Smooth muscle cell (in vitro differentiated cells): ENCODE measurements around the gene SLC22A14. TPM values are rescaled to one million over a fixed set of nuclear protein-coding genes. Genes with fewer than 3 reads are reported as not detected.
A peak's percentile ranks its signal among the peaks of the same experiment; 100 is the strongest.

ENCODE experiments used
- DNase-seq: peaks from one replicate; lab custom pipeline; 2025; ENCODE audit not compliant: unreplicated experiment; lab: John Stamatoyannopoulos, UW
- H2AFZ ChIP-seq: fragments of 200-600 bp; sonication (generic); 2 replicates; pipeline ENCODE4 v1.6.0; 2016; ENCODE audit warnings: antibody characterized with exemption, low read depth, mild to moderate bottlenecking
- H3F3A ChIP-seq: fragments of 200-600 bp; sonication (generic); 2 replicates; pipeline ENCODE4 v1.6.0; 2017; ENCODE audit warnings: antibody characterized with exemption, low read depth
- H3K27ac ChIP-seq: fragments of 200-600 bp; sonication (generic); 2 replicates; pipeline ENCODE4 v1.5.1; 2016; ENCODE audit warnings: low read depth, mild to moderate bottlenecking
- H3K27me3 ChIP-seq: fragments of 200-600 bp; sonication (generic); 2 replicates; pipeline ENCODE4 v1.6.1; 2016; ENCODE audit warnings: low read depth, mild to moderate bottlenecking
- H3K36me3 ChIP-seq: fragments of 200-600 bp; sonication (generic); 2 replicates; pipeline ENCODE4 v1.5.1; 2016; ENCODE audit warnings: low read depth
- H3K4me1 ChIP-seq: fragments of 200-600 bp; sonication (generic); 2 replicates; pipeline ENCODE4 v1.5.1; 2016; ENCODE audit warnings: low read depth
- H3K4me2 ChIP-seq: fragments of 200-600 bp; sonication (generic); 2 replicates; pipeline ENCODE4 v1.6.0; 2016; ENCODE audit warnings: mild to moderate bottlenecking
- H3K4me3 ChIP-seq: fragments of 200-600 bp; sonication (generic); 2 replicates; pipeline ENCODE4 v1.5.1; 2016; ENCODE audit warnings: mild to moderate bottlenecking
- H3K79me2 ChIP-seq: fragments of 200-600 bp; sonication (generic); 2 replicates; pipeline ENCODE4 v1.6.0; 2016; ENCODE audit warnings: low read depth, mild to moderate bottlenecking
- H3K9ac ChIP-seq: fragments of 200-600 bp; sonication (generic); 2 replicates; pipeline ENCODE4 v1.6.0; 2016; ENCODE audit warnings: low read depth
- H3K9me3 ChIP-seq: fragments of 200-600 bp; sonication (generic); replicated peaks from 2 replicates; pipeline ENCODE4 v1.5.1; 2016; ENCODE audit warnings: low read depth
- H4K20me1 ChIP-seq: fragments of 200-600 bp; sonication (generic); 2 replicates; pipeline ENCODE4 v1.6.0; 2016; ENCODE audit warnings: low read depth
- WGBS: methylation state at CpG from one replicate; pipeline ENCODE4 v1.1.7; 2016; ENCODE audit warnings: low lambda C conversion rate; 5-methylcytosine and 5-hydroxymethylcytosine counted together
- polyA plus RNA-seq: library from polyadenylated mRNA; unstranded; fragments of >200 nt; fragmentation: Nextera tagmentation; extraction: Ambion mirVana; gene quantifications from 2 replicates; pipeline ENCODE4 v1.2.1, GENCODE V29; 2016
- small RNA-seq: library from RNA; depleted of rRNA; stranded (forward); fragments of <200 nt; gene quantifications from one replicate; pipeline ENCODE3, GENCODE V24; 2014
- total RNA-seq: library from RNA; depleted of rRNA; stranded (reverse); fragments of >200 nt; gene quantifications from 2 replicates; pipeline ENCODE4 v1.2.3, GENCODE V29; 2014
- TF ChIP-seq, protein P1 (sequence below): fragments of 200-600 bp; sonication (generic); IDR thresholded peaks from 2 replicates; pipeline ENCODE4 v1.5.1; 2017; ENCODE audit warnings: borderline replicate concordance, mild to moderate bottlenecking, antibody characterized with exemption; ENCODE audit not compliant: insufficient read depth, poor library complexity, severe bottlenecking

The SLC22A14 gene
- total and polyA plus RNA-seq, 2 experiments from 2014 or later, result 0.09 to 0.66 TPM

DNA sequence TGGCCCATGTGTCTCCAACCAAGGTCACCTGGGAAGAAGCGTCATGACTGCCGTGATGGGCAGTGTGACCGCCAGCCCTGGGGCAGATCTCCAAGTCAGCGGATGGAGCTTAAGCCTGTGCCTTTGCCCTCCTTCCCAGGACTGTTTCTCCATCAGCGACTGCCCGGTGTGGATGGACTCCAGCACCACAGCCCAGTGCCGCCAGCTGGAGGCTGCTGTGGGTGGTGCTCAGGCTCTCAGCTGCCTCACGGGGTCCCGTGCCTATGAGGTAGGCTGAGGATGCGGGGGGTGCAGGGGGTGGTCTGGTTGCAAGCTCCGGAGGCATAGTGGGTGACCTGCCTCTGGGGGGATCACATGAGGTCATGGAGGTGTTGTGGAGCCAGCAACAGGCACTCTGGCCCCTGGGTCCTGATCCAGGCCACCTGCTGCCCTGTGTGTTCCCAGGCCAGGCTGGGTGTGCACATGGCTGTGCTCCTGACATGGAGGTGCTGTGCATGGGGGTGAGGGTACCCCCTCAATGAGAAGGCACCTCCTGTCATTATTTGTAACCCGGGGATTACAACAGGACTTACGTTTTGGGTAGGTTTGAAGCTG is 83.5 kb downstream of the SLC22A14 start:
- Histone ChIP-seq H3K79me2 (no peaks in the 10 kb centered on the region), H3K36me3 (no peaks in the 10 kb centered on the region), H3F3A (no peaks in the 10 kb centered on the region), H3K4me3 (no peak overlapping the region), H3K4me2 (no peak overlapping the region), H3K27ac (no peak overlapping the region), H3K9ac (no peak overlapping the region), H3K27me3 (no peaks in the 10 kb centered on the region), H4K20me1 (no peaks in the 10 kb centered on the region), H3K9me3 (no peaks in the 10 kb centered on the region), H2AFZ (no peak overlapping the region), H3K4me1 (no peaks in the 10 kb centered on the region)
- 98% methylated on average over 13 of the region's 13 CpGs for WGBS
- TF ChIP-seq, protein P1, sequence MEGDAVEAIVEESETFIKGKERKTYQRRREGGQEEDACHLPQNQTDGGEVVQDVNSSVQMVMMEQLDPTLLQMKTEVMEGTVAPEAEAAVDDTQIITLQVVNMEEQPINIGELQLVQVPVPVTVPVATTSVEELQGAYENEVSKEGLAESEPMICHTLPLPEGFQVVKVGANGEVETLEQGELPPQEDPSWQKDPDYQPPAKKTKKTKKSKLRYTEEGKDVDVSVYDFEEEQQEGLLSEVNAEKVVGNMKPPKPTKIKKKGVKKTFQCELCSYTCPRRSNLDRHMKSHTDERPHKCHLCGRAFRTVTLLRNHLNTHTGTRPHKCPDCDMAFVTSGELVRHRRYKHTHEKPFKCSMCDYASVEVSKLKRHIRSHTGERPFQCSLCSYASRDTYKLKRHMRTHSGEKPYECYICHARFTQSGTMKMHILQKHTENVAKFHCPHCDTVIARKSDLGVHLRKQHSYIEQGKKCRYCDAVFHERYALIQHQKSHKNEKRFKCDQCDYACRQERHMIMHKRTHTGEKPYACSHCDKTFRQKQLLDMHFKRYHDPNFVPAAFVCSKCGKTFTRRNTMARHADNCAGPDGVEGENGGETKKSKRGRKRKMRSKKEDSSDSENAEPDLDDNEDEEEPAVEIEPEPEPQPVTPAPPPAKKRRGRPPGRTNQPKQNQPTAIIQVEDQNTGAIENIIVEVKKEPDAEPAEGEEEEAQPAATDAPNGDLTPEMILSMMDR, result no peak
- no peak for DNase-seq

DNA sequence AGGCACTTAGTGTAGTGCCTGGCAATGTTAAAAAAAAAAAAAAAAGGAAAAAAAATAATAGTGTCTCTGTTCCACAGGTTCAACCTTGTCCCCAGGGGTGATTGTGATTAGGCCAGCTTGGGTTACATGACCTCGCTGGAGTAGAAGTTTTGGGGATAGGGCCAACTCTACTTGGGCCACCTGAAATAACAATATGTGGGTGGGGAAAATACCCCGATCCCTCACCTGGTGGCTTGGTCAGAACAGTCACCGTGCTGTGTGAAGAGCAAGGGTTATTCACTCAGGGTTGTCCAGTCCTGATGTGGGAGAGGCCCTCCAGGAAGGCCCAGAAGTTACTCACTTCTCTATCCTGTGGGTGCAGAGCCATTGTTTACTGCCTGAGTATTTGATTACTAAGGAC is 84.0 kb downstream of the SLC22A14 start:
- Histone ChIP-seq H3F3A (no peaks in the 10 kb centered on the region), H4K20me1 (no peaks in the 10 kb centered on the region), H3K4me2 (no peak overlapping the region), H3K4me3 (no peak overlapping the region), H3K27me3 (no peaks in the 10 kb centered on the region), H3K4me1 (no peaks in the 10 kb centered on the region), H3K79me2 (no peaks in the 10 kb centered on the region), H3K9me3 (no peaks in the 10 kb centered on the region), H3K27ac (no peak overlapping the region), H3K9ac (no peak overlapping the region), H3K36me3 (no peaks in the 10 kb centered on the region), H2AFZ (no peak overlapping the region)
- TF ChIP-seq, protein P1, result no peak
- no peak for DNase-seq
- 95% methylated on average over 3 of the region's 3 CpGs for WGBS

DNA sequence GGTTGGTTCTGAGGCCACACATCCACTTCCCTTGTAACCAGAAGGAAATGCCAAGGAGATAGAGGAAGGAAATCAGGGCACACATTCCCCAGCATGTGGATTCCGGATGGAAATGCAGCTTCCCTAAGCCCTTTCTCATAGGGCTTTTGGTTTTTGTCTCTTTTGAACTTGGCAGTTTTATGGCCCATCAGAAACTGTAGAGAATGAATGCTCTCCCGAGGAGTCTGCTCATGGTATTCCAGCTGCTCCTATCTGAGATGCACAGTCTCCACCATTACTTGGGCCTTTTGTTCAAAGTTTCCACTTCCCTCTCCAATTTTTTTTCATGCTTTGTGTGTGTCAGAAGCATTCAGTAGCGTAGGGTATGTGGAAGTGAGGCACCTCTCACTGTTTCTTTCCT is 85.7 kb downstream of the SLC22A14 start:
- TF ChIP-seq, protein P1, result no peak
- no peaks in the 10 kb centered on the region for H4K20me1 ChIP-seq
- peak overlapping the region; percentile 17 for H3K4me2 ChIP-seq
- H3K4me1 ChIP-seq, result no peaks in the 10 kb centered on the region
- no peaks in the 10 kb centered on the region for H3F3A ChIP-seq
- H3K36me3 ChIP-seq, result no peaks in the 10 kb centered on the region
- 7% methylated on average over 3 of the region's 3 CpGs for WGBS
- H3K4me3 ChIP-seq, result no peak overlapping the region
- no peak overlapping the region for H3K27ac ChIP-seq
- H3K79me2 ChIP-seq, result no peaks in the 10 kb centered on the region
- H3K9ac ChIP-seq, result no peak overlapping the region
- no peak for DNase-seq
- H2AFZ ChIP-seq, result no peak overlapping the region
- H3K27me3 ChIP-seq, result no peaks in the 10 kb centered on the region
- H3K9me3 ChIP-seq, result no peaks in the 10 kb centered on the region

Small RNAs within 50 kb of the gene (small RNA-seq; reads per million reads assigned to genes)
- gene RNU6-235P, result not detected

Other genes with a start within 250 kb of the SLC22A14 start
- gene DLEC1, start 243.1 kb upstream of the SLC22A14 start, total RNA-seq, result 0.27 and 0.54 TPM in 2 replicates
- 0.61 TPM in 1 of 2 replicates, not detected in the other for gene DLEC1, start 243.1 kb upstream of the SLC22A14 start, polyA plus RNA-seq
- gene ACAA1, start 145.2 kb upstream of the SLC22A14 start, total RNA-seq, result 15.4 and 22.7 TPM in 2 replicates
- 41.8 and 43.8 TPM in 2 replicates for gene ACAA1, start 145.2 kb upstream of the SLC22A14 start, polyA plus RNA-seq
- 8.2 and 14.1 TPM in 2 replicates for gene MYD88, start 143.6 kb upstream of the SLC22A14 start, total RNA-seq
- 37.4 and 37.5 TPM in 2 replicates for gene MYD88, start 143.6 kb upstream of the SLC22A14 start, polyA plus RNA-seq
- gene OXSR1, start 116.8 kb upstream of the SLC22A14 start, total RNA-seq, result 50.3 and 50.6 TPM in 2 replicates
- gene OXSR1, start 116.8 kb upstream of the SLC22A14 start, polyA plus RNA-seq, result 11.9 and 21.7 TPM in 2 replicates
- 0.13 TPM in 2 replicates for gene SLC22A13, start 16.5 kb upstream of the SLC22A14 start, total RNA-seq
- gene SLC22A13, start 16.5 kb upstream of the SLC22A14 start, polyA plus RNA-seq, result 0.43 TPM in 1 of 2 replicates, not detected in the other
- gene XYLB, start 64.5 kb downstream of the SLC22A14 start, total RNA-seq, result 0.40 and 2.0 TPM in 2 replicates
- gene XYLB, start 64.5 kb downstream of the SLC22A14 start, polyA plus RNA-seq, result 0.61 and 1.5 TPM in 2 replicates
- gene ACVR2B, start 171.6 kb downstream of the SLC22A14 start, total RNA-seq, result 8.6 and 10.0 TPM in 2 replicates
- gene ACVR2B, start 171.6 kb downstream of the SLC22A14 start, polyA plus RNA-seq, result 2.1 and 7.5 TPM in 2 replicates
- gene EXOG, start 214.0 kb downstream of the SLC22A14 start, total RNA-seq, result 5.2 and 7.7 TPM in 2 replicates
- gene EXOG, start 214.0 kb downstream of the SLC22A14 start, polyA plus RNA-seq, result 3.9 and 9.4 TPM in 2 replicates